ENCODE measurements around the gene IL9. TPM values are rescaled to one million over a fixed set of nuclear protein-coding genes. Genes with fewer than 3 reads are reported as not detected.

IL9 gene
- total RNA-seq: not detected

- DNase-seq (ENCODE audit: low spot score in 2 of 2): no peak
- intact Hi-C loops (cut with DNase I; ENCODE audit: low total_unique reads): no loop called here
- TF ChIP-seq CTCF (IDR thresholded peaks at IDR 0.05) (no peak), POLR2A (IDR thresholded peaks at IDR 0.05) (no peak)
- 57 to 64% methylated on average over 7 of the region's 7 CpGs for WGBS, 2 donors
- no peak within 1 kb of the TSS for H3K4me3 ChIP-seq (ENCODE audit: low read depth, poor library complexity, severe bottlenecking)
Observed at GRCh38 chr5:135895474-135896006, at the start of gene IL9. TSS of gene IL9 (minus strand) at chr5:135895841. CDS start at chr5:135895816, 25 bp downstream.

- TF ChIP-seq CTCF (IDR thresholded peaks at IDR 0.05) (peak in 1 of 3 donors; percentile 82), POLR2A (IDR thresholded peaks at IDR 0.05) (no peak)
- H3K4me3 ChIP-seq (ENCODE audit: low read depth, poor library complexity, severe bottlenecking): no peak overlapping the region
- WGBS, 2 donors: 0 to 1% methylated on average over 3 of the region's 3 CpGs
- intact Hi-C loops (cut with DNase I; ENCODE audit: low total_unique reads): loop anchor here (10.0 kb wide), 2 partner anchors 120 to 260 kb away; no protein-coding TSS in a partner anchor
- peak in 1 of 2 donors; percentile 78 for DNase-seq (ENCODE audit: low spot score in 2 of 2)
Observed at GRCh38 chr5:135944967-135945560, 49.4 kb upstream of the IL9 start.

- intact Hi-C loops (cut with DNase I; ENCODE audit: low total_unique reads): loop anchor here (10.0 kb wide), 2 partner anchors 120 to 260 kb away; no protein-coding TSS in a partner anchor
Observed at GRCh38 chr5:135944564-135944963, 48.9 kb upstream of the IL9 start.

GRCh38 chr5:135942202-135942771 is 46.6 kb upstream of the IL9 start:
- TF ChIP-seq CTCF (IDR thresholded peaks at IDR 0.05) (no peak), POLR2A (IDR thresholded peaks at IDR 0.05) (no peak)
- WGBS, 2 donors: 65 to 80% methylated on average over 3 of the region's 3 CpGs
- H3K4me3 ChIP-seq (ENCODE audit: low read depth, poor library complexity, severe bottlenecking): no peak overlapping the region
- intact Hi-C loops (cut with DNase I; ENCODE audit: low total_unique reads): loop anchor here (2.0 to 10.0 kb wide), 3 partner anchors 123 to 263 kb away; no protein-coding TSS in a partner anchor
- DNase-seq (ENCODE audit: low spot score in 2 of 2): no peak

More at GRCh38 chr5:135944564-135944963, 48.9 kb upstream of the IL9 start:
- TF ChIP-seq POLR2A (IDR thresholded peaks at IDR 0.05) (no peak), CTCF (IDR thresholded peaks at IDR 0.05) (no peak)
- no peak overlapping the region for H3K4me3 ChIP-seq (ENCODE audit: low read depth, poor library complexity, severe bottlenecking)
- no peak for DNase-seq (ENCODE audit: low spot score in 2 of 2)

GRCh38 chr5:135941711-135942110 is 46.1 kb upstream of the IL9 start:
- intact Hi-C loops (cut with DNase I; ENCODE audit: low total_unique reads): loop anchor here (2.0 to 10.0 kb wide), 3 partner anchors 123 to 263 kb away; no protein-coding TSS in a partner anchor
- no peak overlapping the region for H3K4me3 ChIP-seq (ENCODE audit: low read depth, poor library complexity, severe bottlenecking)
- TF ChIP-seq CTCF (IDR thresholded peaks at IDR 0.05) (no peak), POLR2A (IDR thresholded peaks at IDR 0.05) (no peak)
- no peak for DNase-seq (ENCODE audit: low spot score in 2 of 2)
- WGBS, 2 donors: 83 to 93% methylated on average over 2 of the region's 2 CpGs

Measured in lower leg skin (tissue), 4 donors.